HG03039 (cell line): Measurements from ENCODE around the gene ABCB8.

Experiments
- ATAC-seq: cut with Tn5 transposase; IDR thresholded peaks from one replicate; pipeline ENCODE4 v1.9.1; 2021; ENCODE audit warnings: mild to moderate bottlenecking, moderate library complexity; ENCODE audit not compliant: unreplicated experiment

The ABCB8 gene

DNA sequence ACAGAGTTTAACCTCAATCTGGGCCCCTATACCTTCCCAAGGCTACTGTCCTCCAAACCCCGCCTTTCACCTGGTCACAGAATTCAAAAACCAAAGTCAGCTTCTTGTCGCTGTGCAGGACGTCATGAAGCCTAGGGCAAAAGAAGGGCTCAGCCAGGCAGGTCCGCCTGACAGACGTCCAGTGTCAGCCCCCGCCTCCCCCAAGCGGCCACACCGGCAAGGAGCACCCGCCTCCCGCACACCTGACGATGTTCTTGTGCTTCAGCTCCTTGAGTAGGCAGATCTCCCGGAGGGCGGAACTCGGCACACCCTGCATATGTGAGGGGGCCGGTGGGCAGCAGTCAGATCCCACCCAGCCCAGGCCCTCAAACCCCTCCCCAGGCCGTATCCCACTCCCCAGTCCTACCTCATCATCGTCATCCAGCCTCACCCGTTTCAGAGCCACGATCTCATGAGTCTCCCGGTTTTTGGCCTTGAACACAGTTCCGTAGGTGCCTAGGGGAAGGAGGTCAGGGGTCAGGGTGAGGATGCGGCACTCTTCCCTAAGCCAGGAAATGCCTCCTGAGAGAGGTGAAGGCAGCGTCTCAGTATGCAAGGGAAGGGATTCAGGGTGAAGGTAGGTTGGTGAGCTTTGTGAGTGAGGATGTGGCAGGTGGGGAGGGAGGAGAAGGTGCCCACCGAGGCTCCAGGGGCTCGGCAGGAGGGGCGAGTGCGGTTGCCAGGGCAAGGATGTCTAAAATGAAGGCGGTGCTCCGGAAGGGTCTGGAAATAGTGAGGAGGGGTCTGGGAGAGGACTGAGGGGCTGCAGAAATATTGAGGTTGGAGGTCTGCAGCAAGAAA, 28.6 kb downstream of the ABCB8 start:
- no peak for ATAC-seq

DNA sequence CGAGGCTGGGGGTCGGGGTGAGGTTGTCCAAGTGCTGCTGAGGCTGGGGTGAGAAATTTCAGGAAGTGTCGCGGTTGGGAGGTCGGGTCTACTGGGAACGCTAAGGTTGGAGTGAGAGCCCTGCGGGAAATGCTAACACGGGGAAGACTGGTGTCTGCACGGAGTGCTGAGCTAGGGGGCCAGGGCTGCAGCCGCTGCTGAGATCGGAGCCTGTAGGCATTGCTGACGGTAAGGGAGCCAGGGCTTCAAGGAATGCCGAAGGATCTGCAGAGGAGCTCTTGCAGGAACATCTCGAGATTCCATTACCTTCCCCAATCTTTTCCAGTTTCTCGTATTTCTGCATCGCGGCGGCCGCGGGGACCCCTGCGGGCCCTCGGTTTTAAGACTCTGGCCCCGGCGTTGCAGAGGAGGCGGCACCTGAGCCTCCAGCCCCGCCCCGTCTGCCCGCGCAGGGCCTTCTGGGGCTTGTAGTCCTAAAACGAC, 29.3 kb downstream of the ABCB8 start, which contains the start of gene CDK5:
CDK5 (minus strand) TSS at position 392 of the 483 bp plus-strand sequence; CDS start at position 343, 49 bp downstream.
- peak; percentile 11 for ATAC-seq

DNA sequence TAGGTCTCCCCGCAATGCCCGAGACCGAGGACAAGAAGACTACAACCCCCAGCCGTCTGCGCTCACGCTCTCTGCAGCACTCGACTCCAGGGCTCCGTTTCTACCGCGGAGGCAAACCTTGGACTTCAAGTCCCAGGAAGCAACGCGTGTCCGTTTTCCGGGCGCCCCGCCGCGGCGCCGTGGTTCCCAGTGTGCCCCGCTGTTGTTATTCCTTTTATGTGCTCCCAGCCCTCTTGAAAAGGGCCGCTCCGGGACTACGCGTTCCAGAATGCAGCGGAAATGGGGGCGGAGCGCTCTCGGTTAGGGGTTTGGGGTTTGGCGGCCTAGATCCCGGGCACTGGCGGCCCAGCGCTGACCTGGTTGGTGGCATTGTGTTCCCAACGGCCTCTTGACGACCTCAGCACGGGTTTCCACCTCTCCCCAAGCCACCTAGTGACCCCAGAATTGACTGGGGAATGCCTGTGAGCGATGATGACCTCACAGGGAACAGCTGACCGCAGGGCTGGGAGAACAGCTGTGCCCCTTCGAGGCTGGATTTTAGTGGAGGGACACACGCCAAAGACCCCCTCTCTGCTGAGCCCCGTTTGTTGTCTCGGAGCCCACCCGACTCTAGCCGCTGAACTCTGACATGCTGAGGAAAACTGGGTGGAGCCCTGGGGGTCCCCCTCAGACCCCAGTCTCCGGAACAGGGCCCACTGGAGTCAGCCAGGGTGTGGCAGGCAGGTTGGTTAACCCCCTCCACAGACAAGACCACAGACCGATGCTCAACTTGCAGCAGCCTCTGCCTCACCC, 29.9 kb downstream of the ABCB8 start:
- peak; percentile 80 for ATAC-seq

DNA sequence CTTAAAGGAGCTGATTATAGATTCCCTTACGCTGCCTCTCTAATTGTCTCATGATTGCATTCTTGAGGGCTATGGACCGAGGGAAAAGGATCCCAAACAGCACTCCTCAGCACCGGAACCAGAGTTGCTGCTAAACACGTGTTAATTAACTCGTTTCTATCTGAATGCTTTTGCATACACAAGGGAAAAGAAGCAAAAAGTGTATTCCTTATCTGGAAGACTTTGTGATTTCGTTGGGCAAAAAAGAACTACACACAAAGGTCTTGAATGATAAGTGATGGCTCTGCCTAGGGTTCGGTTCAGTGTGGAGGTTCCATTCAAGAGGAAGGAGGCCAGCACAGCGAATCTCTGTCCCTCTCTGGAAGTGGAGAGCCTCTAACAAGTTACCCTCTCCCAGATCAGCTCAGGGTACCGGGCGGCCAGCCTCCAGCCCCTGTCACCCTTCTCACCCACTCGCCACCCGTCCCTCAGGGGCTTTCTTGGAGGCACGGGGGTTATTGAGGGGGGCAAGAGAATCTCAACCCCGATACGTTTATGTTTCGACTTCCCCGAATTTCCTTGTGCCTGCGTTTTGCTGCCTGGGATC, 30.6 kb downstream of the ABCB8 start:
- no peak for ATAC-seq

DNA sequence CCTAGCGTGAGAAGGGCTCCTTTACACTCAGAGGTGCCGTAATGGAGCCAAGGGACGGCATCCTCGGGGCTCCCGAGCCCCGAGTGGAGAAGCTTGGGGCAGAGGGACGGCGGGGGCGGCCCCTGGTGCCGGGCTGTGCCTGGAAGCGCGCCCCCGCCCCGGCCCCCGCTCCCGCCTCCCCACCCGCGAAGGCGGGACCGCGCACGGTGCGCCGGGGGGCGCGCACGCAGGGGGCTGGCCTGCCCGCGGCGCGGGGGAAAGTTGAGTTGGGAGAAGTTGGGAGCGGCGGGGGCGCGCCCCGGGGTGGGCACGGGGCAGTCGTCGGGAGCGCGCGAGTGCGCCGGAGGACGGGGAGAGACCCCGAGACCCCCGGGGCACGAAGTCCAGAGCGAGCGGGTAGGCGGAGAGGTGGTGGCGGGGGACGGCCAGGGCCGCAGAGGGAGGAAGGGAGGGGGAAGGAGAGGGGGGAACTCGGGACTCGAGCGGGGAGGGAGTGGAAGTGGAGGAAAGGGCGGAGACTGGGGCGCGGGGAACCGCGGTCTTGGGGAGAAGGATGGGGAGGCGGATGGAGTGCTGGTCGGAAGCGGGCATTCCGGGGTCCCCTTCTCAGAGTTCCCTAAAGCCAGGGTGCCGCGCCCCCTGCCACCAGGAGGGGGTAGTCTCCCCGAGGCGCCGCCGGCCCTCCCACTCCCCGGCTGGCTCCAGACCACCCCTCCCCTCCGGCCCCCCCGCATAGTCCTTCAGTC, 31.3 kb downstream of the ABCB8 start, which contains the start of gene SLC4A2:
SLC4A2 (plus strand) TSS at position 223 of the 746 bp plus-strand sequence. CDS start 2,399 bp downstream, outside the sequence.
- peak; percentile 32 for ATAC-seq

DNA sequence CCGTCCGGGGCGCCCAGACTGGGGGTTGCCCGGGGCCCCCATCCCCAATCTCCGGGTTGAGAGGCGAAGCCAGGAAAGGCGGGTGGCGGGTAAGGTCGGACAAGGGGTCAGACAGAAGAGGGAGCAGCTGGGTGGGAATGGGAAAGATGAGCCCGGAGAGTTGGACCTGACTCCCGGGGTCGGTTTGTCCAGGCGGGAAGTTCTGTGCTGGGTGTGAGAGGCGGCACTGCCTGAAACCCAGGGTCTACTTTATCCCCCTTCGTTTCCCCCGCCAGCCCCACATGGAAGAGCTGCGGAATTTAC, 31.8 kb downstream of the ABCB8 start:
- no peak for ATAC-seq

DNA sequence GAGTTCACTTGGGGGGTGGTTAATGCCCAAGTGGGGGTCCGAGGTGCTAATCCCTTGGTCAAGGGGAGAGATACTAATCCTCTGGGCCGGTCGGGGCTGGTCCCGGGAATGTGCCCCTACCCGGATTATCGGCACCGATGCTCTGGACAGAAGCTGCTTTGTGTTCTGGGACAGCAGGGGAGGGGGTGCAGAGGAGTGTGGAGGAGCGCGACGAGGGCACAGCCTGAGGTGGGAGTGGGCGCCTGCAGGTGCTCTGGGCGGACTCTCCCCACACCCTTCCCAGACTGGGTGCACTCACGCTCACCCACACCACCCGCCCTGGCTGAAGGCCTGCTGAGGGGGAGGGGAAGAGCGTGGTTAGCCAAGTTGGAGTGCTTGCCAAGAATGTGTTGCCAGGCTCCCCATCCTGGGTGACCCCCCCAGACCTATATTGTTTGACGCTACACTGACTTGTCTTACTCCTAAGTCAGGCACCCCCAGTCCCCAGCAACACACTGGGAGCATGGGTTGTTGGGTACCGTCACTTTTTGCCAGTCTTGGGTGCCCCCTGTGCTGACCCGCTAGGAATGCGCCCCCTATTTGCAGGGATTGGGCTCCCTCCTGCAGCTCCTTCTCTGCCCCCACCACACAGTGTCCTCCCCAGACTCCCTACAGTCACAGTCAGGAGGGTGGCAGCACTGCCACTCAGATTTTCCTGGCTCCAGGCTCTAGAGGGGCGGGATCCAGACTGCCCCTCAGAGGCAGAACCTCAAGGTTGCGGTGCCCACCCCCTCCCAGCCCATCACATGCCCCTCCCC, 32.4 kb downstream of the ABCB8 start:
- no peak for ATAC-seq

DNA sequence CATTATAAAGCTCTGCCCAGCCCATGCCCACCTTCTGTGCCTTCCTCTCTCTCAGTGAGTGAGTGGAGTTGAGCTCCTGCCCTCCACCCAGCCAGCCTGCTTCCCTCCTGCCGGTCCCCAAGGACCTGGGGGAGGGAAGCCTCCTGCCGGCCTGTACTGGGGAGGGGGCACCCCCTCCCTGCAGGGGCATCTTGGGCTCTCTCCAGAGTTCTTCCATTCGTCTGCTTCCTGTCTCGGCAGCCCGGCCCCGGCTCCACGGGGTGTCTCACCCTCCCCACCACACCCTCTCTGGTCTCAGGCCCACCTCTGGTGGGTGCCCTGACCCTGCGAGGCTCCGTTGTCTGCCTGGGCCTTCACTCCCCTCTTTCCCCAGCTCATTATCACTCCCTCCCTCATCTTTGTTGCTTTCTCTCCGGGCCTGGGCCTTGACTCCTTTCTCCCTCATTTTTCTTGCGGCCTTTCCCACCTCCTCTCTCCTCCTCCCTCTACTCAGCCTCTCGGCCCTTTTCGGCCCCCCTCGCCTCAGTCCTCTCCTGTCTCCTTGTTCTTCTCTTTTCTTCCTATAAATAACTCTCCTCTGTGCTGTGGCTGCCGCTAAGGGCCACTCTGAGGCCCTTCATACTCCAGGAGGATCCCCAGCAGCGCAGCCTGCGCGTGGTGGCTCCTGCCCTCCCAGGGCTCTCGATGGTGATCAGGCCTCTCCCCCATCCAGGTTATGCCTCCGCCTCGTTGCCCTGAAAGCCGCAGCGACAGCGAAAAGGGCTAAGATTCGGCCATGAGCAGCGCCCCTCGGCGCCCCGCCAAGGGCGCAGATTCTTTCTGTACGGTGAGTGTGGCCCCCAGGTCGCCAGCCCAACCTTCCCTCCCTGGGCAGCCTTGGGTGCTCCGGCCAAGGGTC, 33.2 kb downstream of the ABCB8 start:
- no peak for ATAC-seq

DNA sequence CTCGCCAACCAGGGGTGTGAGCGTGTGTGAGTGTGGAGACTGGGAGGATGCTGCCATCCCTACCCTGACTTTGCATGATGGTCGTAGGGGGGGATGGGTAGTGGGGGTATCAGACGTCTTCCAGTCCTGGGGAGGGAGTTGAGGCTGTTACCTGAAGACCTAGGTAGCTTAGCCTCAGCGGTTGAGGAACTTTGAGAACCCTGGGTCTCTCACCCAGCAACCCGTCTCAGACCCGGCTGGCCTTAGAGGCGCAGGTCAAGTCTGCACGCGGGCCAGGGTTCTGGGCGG, 33.8 kb downstream of the ABCB8 start:
- no peak for ATAC-seq

DNA sequence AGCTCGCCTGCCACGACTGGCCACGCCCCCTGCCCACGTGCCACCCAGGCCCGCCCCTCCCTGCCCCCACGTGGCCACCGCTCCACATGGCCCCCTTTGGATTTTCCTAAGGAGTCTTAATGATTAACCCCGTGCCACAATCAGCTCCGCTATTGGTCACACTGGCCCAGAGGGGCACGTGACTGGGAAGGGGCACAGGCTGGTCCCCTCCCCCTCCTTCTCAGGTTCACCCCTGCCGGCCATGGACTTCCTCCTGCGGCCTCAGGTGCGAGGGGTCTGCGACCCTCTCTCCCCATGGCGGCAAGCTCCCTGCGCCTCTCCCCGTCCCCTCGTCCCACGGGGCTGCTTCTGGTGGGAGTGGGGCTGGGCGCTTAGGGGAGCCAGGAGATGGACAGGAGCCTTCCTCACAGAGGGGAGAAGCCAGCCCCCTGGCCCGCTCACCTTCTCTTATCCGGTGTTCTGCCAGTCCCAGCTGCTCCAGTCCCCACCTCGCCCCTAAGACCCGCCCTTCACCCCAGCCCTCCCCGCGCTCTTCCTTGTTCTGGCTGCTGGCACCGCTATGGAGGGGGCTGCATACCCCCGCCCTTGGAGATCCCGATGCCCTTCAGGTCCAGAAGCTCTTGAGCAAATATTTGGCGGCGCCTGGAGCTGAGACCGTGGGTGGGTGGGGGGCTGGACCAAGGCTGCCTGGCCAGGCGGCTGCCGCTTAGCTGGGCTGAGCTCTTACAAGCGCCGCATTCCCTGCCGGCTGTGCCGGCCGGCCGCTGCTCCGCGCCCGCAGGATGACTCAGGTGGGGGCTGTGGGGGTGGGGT, 34.4 kb downstream of the ABCB8 start:
- ATAC-seq, result no peak

DNA sequence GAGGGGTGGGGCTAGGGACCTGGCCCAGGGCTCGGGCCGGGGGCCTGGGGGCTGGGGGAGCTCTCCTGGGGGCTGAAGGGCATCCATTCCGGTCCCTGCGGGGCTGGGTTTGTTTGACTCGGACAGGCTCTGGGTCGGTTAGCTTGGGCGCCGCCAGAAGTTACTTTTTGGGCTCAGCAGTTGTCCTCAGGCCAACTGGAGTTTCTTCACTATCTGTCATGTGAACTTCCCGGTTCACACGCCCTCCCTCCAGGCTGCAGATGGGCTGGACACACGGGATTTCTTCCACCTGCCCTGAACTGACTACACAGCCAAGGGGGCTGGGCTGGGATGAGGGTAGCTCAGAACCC, 34.9 kb downstream of the ABCB8 start:
- no peak for ATAC-seq

DNA sequence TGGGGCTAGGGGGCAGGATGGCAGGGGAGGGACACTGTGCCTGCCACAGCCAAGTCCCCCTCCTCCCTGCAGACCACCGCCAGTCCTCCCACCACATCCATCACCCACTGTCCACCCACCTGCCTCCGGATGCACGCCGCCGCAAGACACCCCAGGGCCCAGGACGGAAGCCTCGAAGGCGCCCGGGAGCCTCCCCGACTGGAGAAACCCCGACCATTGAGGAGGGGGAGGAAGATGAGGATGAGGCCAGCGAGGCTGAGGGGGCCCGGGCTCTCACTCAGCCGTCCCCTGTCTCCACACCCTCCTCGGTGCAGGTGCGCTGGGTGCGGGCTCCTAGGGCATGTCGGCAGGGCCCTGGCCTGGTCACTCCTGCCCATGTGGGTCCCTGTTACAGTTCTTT, 36.2 kb downstream of the ABCB8 start:
- ATAC-seq, result no peak

DNA sequence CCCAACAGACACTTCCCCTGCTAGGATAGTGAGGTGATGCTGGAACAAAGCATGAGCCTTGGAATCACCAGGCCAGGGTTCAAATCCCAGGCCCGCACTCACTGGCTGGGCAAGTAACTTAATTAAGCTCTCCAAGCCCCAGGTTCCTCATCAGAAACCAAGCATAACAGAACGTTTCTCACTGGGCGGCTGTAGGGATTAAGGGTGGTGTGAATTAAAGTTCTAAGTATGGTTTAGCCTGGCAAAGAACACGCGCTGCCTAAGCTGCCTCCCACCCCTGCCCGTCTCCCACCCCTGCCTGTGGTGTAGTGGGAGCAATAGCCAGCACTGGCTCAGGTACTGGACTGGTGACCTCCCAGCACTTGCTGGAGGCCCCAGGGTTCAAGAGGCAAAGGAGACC, 36.7 kb downstream of the ABCB8 start:
- ATAC-seq, result no peak

DNA sequence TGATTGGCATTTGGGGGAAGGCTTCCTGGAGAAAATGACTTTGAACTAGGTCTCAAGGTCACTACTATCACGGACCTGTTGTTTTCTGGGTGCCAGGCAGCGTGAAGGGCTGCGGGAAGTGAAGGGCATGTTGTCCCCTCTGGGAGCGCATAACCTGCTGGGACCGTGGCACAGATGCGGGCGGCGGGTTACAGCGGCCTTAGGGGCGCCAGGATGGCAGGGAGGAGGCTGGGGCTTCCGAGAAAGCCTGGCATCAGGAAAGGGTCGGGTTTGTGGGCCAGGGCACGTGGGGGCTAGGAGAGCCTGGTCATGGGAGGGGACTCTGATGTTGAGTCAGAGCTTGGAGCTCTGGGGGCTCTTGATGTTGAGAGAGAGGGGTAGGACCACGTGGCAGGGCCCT, 37.3 kb downstream of the ABCB8 start:
- ATAC-seq, result no peak

DNA sequence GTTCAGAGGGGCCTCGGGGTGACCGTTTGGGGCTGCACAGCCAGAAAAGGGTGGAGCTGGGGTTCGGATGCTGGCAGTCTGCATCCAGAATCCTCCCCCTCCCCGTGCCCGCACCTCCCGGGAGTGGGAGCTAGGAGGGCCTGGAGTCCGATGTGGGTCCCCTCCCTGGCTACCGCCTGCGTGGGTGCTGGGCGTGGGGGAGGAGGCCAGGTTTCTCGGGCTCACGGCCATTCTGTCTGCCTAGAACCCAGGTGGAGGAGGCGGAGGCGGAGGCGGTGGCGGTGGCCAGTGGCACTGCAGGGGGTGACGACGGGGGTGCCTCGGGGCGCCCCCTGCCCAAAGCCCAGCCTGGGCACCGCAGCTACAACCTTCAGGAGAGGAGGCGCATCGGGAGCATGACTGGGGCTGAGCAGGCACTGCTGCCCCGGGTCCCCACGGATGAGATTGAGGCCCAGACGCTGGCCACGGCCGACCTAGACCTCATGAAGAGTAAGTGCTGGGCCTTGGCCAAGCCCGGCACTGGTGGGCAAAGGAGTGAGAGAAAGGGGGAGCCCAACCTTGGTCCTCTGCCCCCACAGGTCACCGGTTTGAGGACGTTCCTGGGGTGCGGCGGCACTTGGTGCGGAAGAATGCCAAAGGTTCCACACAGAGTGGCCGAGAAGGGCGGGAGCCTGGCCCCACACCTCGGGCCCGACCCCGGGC, 38.2 kb downstream of the ABCB8 start:
- ATAC-seq, result no peak

DNA sequence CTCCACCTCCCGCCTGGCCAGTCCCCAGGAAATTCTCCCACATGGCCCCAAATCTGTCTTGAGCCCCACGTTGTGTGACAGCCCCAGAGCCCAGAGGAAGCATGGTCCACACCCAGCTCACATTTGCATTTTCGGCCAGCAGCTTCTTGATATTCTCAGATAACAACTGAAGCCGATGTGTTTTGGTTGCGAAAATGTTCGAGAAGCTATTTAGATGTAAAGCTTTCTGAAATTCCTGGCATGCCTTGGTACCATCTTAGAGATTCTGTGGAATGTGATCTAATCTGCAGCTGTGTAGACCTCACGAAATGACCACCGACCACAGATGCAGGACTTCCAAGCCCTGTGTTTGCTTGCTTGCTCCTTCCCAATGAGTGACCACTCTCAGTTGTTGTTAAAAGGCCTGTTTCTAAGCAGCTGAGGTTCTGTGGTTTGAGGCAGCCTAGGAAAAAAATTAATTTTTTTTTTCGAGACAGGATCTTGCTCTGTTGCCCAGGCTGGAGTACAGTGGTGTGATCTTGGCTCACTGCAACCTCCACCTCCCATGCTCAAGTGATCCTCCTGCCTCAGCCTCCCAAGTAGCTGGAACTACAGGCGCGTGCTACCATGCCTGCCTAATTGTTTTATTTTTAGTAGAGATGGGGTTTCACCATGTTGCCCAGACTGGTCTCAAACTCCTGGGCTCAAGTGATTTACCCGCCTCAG, 40.0 kb downstream of the ABCB8 start:
- no peak for ATAC-seq

DNA sequence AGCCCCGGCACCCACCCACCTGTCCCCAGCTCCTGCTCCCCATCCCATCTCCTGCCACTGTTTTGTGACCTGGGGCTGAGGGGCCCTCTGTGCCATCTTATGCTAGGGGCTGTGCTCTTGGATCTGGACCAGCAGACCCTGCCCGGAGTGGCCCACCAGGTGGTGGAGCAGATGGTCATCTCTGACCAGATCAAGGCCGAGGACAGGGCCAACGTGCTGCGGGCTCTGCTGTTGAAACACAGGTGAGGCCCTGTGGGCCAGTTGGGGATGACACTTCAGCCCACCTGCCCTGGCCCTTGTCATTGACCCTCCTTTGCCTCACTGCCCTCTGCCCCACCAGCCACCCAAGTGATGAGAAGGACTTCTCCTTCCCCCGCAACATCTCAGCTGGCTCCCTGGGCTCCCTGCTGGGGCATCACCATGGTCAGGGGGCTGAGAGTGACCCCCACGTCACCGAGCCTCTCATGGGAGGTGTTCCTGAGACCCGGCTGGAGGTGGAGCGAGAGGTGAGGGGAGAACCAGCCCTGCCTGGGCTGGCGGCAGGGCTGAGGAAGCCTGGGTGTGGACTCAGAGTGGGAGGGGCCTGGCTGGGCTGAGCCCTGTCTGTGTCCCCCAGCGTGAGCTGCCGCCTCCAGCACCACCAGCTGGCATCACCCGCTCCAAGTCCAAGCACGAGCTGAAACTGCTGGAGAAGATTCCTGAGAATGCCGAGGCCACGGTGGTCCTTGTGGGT, 41.8 kb downstream of the ABCB8 start:
- ATAC-seq, result no peak
